GM20000 (cell line): ENCODE data around the gene MBNL2.

Experiments
- DNase-seq: peaks from one replicate; pipeline ENCODE4 v3.0.0; 2012; ENCODE audit warnings: low spot score
- TF ChIP-seq, protein P1 (sequence below): IDR thresholded peaks from 2 replicates; pipeline ENCODE4 v1.5.1; 2012; ENCODE audit warnings: mild to moderate bottlenecking, control low read depth; ENCODE audit errors: extremely low read depth, missing control alignments

The MBNL2 gene

GRCh38 chr13:97313551-97314260 lies 91.6 kb downstream of the MBNL2 start:
- TF ChIP-seq, protein P1, sequence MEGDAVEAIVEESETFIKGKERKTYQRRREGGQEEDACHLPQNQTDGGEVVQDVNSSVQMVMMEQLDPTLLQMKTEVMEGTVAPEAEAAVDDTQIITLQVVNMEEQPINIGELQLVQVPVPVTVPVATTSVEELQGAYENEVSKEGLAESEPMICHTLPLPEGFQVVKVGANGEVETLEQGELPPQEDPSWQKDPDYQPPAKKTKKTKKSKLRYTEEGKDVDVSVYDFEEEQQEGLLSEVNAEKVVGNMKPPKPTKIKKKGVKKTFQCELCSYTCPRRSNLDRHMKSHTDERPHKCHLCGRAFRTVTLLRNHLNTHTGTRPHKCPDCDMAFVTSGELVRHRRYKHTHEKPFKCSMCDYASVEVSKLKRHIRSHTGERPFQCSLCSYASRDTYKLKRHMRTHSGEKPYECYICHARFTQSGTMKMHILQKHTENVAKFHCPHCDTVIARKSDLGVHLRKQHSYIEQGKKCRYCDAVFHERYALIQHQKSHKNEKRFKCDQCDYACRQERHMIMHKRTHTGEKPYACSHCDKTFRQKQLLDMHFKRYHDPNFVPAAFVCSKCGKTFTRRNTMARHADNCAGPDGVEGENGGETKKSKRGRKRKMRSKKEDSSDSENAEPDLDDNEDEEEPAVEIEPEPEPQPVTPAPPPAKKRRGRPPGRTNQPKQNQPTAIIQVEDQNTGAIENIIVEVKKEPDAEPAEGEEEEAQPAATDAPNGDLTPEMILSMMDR: no peak
- DNase-seq: no peak

DNA sequence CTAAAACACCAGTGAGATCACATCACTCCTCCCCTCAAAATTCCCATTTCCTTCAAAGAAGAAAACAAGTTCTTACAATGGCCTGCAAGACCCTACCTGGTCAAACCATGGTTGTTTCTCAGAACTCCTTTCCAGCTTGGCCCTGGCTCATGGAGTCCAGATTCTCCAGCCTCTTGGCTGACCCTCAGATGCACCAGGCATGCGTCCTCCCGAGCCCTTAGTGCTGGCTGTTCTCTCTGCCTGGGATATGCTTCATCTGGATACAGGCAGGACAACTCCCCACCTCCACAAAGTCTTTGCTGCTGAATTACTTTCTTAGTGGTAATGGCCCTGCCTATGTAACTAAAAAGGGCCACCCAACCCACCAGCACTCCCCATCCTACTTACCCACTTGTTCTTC lies 94.3 kb downstream of the MBNL2 start:
- no peak for DNase-seq
- TF ChIP-seq, protein P1: no peak

DNA sequence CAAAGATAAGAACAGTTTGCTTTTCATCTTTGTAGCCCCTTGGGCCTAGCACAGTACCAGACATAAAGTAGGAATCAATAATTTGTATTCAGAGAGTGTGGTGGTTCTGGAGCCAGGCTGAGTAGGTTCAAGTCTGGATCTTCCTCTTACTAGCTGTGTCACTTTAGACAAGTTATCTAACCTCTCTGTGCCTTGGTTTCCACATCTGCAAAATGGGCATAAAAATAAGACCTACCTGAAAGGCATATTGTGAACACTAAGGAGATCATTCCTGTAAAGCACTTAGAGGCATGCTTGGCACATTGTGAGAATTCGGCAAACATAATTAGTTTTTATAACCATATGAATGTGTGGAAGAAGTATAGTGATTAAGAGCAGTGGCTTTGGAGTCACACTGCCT lies 95.8 kb downstream of the MBNL2 start:
- TF ChIP-seq, protein P1: no peak
- no peak for DNase-seq

DNA sequence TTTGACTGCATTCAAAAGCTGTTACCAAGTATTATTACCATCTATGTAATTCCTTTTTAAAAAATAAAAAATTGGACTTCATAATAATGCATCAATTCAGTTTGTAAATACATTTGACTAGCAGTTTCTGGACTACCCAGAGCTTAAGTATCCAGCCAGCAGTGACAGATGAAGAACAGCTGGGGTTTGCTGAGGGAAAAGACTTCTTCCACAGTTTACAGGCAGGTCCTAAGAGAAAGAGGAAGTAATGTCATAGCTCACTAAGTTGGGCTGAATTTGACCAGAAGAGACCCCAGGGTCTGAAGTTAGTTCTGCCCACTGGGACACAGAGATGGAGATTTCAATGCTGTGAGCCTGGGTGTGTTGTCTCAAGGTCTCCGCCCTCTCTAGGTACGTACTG lies 96.4 kb downstream of the MBNL2 start:
- TF ChIP-seq, protein P1: no peak
- no peak for DNase-seq

DNA sequence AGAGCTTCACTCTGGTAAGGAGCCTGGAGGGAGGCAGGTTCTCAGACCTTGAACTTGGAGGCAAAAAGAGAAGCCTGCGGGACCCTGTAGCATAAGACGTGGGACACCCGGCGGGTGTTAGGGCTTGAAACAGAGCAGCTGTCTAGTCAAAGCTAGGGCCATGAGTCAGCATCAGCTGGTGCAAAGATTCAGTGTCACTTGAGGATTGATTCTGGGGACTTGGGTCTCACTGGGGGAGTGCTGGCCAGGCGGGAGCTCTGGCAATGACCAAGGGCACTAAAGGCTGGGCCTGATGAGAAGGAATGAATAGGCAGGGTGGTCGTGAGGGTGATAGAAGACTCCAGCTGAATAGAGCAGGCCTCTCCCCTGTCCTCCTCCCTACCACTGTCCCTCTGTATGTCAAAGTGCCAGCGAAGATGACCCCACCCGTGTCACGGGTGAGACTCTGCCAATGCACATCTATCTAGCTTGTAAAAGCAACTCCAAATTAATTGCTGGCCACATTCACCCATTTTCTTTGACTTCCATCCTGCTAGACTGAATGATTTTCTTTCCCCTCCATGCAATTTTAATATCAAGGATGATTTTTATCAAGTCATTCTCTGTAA lies 97.1 kb downstream of the MBNL2 start:
- TF ChIP-seq, protein P1: no peak
- no peak for DNase-seq

- DNase-seq: no peak
- TF ChIP-seq, protein P1: no peak
Observed at GRCh38 chr13:97321101-97321500, 99.0 kb downstream of the MBNL2 start.

DNA sequence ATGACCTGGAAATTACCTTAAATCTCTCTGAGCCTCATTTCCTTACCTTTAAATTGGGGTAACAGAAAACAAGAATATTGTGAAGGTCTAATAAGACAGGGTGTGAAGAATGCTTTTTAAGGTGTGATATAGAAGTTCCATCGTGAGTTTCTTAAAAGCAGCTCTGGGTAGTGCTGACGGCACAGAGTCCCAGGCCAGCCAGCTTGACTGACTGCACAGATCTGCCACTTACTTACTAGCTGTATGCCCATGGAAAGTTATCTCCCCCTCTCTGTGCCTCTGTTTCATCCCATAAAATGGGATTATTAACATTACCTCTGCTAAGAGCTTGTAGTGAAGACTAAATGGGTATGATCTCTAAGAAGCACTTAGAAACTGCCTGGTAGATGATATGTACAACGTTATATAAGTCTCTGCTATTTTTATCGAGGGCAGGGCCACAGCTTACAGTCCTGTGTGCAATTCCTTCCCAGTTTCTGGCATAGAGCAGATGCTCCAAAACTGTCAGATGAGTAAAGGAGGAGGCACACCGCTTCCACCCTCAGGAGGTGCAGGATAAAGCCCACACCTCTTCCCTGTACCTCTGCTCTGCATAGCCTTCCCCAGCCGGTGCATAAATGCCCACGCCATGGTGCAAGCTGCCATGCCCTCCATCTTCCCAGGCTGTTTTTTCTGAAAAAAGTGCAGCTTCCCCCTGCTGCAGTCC lies 99.6 kb downstream of the MBNL2 start:
- TF ChIP-seq, protein P1: no peak
- DNase-seq: no peak
